NCI-H1105 (cell line): ENCODE measurements around the gene KRT81.
"Not testable (repeated sequence)": the region's sequence is repeated elsewhere in the genome, so short reads cannot be mapped to it uniquely, and the experiment has no call there.

Experiments
- DNase-seq: peaks from one replicate; lab custom pipeline; 2025; lab: John Stamatoyannopoulos, UW

Gene KRT81

GRCh38 chr12:52253391-52254179 lies 37.7 kb downstream of the KRT81 start:
- DNase-seq = no peak

GRCh38 chr12:52252728-52253343 lies 38.5 kb downstream of the KRT81 start:
- DNase-seq = no peak

- DNase-seq = not testable (repeated sequence)
These were observed 39.1 kb downstream of the KRT81 start for GRCh38 chr12:52252175-52252615.

GRCh38 chr12:52251367-52252051 lies 39.8 kb downstream of the KRT81 start:
- DNase-seq = no peak

- no peak for DNase-seq
These were observed 41.0 kb downstream of the KRT81 start for GRCh38 chr12:52250048-52250990.

- no peak for DNase-seq
These were observed 41.8 kb downstream of the KRT81 start for GRCh38 chr12:52249511-52250047.

- DNase-seq = no peak
These were observed 42.5 kb downstream of the KRT81 start for GRCh38 chr12:52248541-52249461.

GRCh38 chr12:52247622-52248540 lies 43.5 kb downstream of the KRT81 start:
- DNase-seq = no peak

GRCh38 chr12:52246720-52247621 lies 44.4 kb downstream of the KRT81 start:
- DNase-seq = no peak

- DNase-seq = no peak
These were observed 45.3 kb downstream of the KRT81 start for GRCh38 chr12:52245962-52246569.

- DNase-seq = no peak
These were observed 45.9 kb downstream of the KRT81 start for GRCh38 chr12:52245259-52245961.

- DNase-seq = no peak
These were observed 46.7 kb downstream of the KRT81 start for GRCh38 chr12:52244615-52244994.

- DNase-seq = no peak
These were observed 47.3 kb downstream of the KRT81 start for GRCh38 chr12:52243856-52244614.

- no peak for DNase-seq
These were observed 48.0 kb downstream of the KRT81 start for GRCh38 chr12:52243259-52243855.

GRCh38 chr12:52242442-52243258 lies 48.7 kb downstream of the KRT81 start:
- no peak for DNase-seq
